Measurements from ENCODE around the gene COL27A1. TPM values are rescaled to one million over a fixed set of nuclear protein-coding genes. Genes with fewer than 3 reads are reported as not detected.
A peak's percentile ranks its signal among the peaks of the same experiment; 100 is the strongest.

The COL27A1 gene
- total and polyA plus RNA-seq, 2 donors from 2014 or later = 13.6 to 45.6 TPM

DNA sequence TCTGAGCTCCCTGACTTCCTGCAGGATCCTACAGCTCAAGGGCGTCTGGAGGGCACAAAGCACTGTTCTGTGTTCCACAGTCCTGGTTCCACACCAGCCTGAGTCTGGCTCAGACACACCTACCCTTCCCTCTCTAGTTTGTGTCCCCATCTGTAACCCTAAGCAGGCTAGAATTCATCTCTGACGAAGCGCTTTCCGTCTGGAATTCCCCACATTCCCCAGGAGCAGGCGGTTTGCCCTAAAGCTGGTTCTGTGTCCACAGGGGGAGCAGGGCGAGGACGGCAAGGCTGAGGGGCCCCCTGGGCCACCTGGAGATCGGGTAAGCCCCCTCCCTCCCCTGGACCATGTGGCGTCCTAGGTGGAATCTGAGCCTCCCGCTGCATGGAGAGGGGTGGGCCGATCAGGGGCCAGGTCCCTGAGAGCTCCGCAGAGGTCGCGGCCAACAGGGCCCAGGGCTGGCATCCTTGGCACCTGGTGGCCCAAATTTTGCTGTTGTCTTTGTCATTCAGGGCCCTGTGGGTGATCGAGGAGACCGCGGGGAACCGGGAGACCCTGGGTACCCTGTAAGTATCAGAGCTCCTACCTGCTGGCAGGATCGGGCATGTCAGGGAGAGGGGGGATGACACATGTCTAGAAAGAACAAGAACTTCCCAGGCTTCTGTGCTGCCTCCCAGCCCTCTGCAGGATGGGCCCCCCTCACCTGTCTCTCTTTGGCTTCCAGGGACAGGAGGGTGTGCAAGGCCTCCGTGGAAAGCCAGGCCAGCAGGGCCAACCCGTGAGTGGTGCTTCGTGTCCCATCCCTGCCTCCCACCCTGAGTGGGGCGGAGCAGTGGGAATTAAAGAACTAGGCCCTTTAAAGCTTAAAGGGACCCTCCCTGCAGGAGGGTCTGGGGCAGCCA is 133.1 kb downstream of the COL27A1 start:
- DNase-seq (peak; percentile 62 to 78 (median 69)), FAIRE-seq (no peak)
- Histone ChIP-seq H3K9ac (ENCODE audit: low read length in 3 of 3) (no peak overlapping the region), H3K4me1 (ENCODE audit: control insufficient read depth in 2 of 3, insufficient read depth in 2 of 3, low read depth in 1 of 3, low read length in 3 of 3) (peaks cover 0 to 10% (median 7%) of the 10 kb centered on the region in 3 donors), H3K4me3 (ENCODE audit: low read length in 3 of 3) (no peak overlapping the region), H3K9me3 (ENCODE audit: control insufficient read depth in 2 of 3, insufficient read depth in 1 of 3, low read length in 3 of 3) (no peaks in the 10 kb centered on the region), H3K36me3 (ENCODE audit: control insufficient read depth in 2 of 3, insufficient read depth in 3 of 3, low read length in 3 of 3) (peaks cover 0 to 2% (median 0%) of the 10 kb centered on the region in 3 donors), H3K27me3 (ENCODE audit: control insufficient read depth, insufficient read depth, low read length) (no peaks in the 10 kb centered on the region), H3K27ac (ENCODE audit: low read depth in 2 of 2, low read length in 2 of 2) (no peak overlapping the region)
- intact Hi-C loops (cut with DNase I) = loop anchor here (5.0 kb wide), 1 partner anchor 131 kb away; the partner anchor contains the start of gene COL27A1
- TF ChIP-seq, protein P1, sequence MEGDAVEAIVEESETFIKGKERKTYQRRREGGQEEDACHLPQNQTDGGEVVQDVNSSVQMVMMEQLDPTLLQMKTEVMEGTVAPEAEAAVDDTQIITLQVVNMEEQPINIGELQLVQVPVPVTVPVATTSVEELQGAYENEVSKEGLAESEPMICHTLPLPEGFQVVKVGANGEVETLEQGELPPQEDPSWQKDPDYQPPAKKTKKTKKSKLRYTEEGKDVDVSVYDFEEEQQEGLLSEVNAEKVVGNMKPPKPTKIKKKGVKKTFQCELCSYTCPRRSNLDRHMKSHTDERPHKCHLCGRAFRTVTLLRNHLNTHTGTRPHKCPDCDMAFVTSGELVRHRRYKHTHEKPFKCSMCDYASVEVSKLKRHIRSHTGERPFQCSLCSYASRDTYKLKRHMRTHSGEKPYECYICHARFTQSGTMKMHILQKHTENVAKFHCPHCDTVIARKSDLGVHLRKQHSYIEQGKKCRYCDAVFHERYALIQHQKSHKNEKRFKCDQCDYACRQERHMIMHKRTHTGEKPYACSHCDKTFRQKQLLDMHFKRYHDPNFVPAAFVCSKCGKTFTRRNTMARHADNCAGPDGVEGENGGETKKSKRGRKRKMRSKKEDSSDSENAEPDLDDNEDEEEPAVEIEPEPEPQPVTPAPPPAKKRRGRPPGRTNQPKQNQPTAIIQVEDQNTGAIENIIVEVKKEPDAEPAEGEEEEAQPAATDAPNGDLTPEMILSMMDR (IDR thresholded peaks at IDR 0.05; ENCODE audit: borderline replicate concordance, extremely low read depth, insufficient read depth) = no peak

DNA sequence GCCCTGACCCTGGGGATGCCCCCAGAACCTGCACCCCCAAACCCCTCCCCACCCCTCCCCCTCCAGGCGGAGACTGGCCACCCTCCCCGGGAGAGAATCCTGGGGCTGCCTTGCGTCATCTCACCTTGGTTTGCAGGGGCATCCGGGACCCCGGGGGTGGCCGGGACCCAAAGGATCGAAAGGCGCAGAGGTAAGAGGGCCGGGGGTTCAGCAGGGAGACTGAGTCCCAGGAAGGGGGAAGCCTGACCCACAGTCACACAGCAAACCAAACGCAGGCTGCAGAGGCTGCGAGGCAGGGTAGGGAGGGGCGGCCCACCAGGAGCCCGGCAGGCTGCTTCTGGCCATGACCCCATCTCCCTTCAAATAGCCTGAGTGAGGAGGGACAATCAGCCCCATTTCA is 133.8 kb downstream of the COL27A1 start:
- peaks cover 0 to 10% (median 7%) of the 10 kb centered on the region in 3 donors for H3K4me1 ChIP-seq (ENCODE audit: control insufficient read depth in 2 of 3, insufficient read depth in 2 of 3, low read depth in 1 of 3, low read length in 3 of 3)
- intact Hi-C loops (cut with DNase I) = loop anchor here (5.0 kb wide), 1 partner anchor 132 kb away; the partner anchor contains the start of gene COL27A1
- H3K4me3 ChIP-seq (ENCODE audit: low read length in 3 of 3) = no peak overlapping the region
- no peak overlapping the region for H3K27ac ChIP-seq (ENCODE audit: low read depth in 2 of 2, low read length in 2 of 2)
- no peaks in the 10 kb centered on the region for H3K27me3 ChIP-seq (ENCODE audit: control insufficient read depth, insufficient read depth, low read length)
- TF ChIP-seq, protein P1 (IDR thresholded peaks at IDR 0.05; ENCODE audit: borderline replicate concordance, extremely low read depth, insufficient read depth) = no peak
- FAIRE-seq = no peak
- H3K9me3 ChIP-seq (ENCODE audit: control insufficient read depth in 2 of 3, insufficient read depth in 1 of 3, low read length in 3 of 3) = no peaks in the 10 kb centered on the region
- peak in 1 of 5 donors; percentile 54 for DNase-seq
- peaks cover 0 to 2% (median 0%) of the 10 kb centered on the region in 3 donors for H3K36me3 ChIP-seq (ENCODE audit: control insufficient read depth in 2 of 3, insufficient read depth in 3 of 3, low read length in 3 of 3)
- H3K9ac ChIP-seq (ENCODE audit: low read length in 3 of 3) = no peak overlapping the region

DNA sequence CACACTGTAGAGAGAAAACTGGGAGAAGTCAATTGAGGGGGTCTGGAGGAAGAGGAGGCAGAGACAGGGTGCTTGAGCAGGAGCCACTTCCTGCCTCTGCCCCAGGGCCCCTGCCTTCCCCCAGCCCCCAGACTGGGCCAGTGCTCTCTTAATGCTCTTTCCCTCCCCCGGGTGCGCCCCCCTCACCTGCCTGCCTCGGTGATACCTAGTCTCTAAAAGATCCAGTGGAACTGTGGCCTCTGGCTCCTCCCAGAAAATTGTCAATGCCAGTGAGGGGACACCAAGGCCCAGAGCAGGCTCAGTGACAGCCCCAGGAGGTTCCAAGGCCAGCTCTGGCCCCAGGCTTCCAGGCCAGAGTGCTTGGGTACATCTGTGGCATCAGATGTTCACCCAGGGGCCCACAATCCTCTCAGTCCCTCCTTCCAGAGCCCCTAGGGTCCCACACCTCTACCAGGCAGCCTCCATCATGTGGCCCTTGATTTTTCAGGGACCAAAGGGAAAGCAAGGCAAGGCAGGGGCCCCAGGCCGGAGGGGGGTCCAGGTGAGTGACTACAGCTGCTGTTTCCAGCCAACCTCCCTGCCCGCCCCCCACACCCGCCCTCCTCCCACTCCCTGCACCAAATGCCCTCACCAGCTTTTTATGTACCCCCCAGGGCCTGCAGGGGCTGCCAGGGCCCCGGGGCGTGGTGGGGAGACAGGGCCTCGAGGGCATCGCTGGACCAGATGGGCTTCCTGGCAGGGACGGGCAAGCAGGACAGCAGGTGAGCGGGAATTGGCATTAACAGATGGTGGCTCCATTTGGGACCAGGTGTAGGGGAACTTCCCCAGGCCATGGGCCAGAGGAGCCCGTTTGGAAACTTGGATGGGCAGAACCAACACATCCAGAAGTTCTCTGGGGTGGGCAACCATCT is 134.5 kb downstream of the COL27A1 start:
- TF ChIP-seq, protein P1 (IDR thresholded peaks at IDR 0.05; ENCODE audit: borderline replicate concordance, extremely low read depth, insufficient read depth) = no peak
- peak in 2 of 5 donors; percentile 48 to 65 for DNase-seq
- no peaks in the 10 kb centered on the region for H3K9me3 ChIP-seq (ENCODE audit: control insufficient read depth in 2 of 3, insufficient read depth in 1 of 3, low read length in 3 of 3)

More for the DNA sequence above, 134.5 kb downstream of the COL27A1 start:
- H3K4me1 ChIP-seq (ENCODE audit: control insufficient read depth in 2 of 3, insufficient read depth in 2 of 3, low read depth in 1 of 3, low read length in 3 of 3) = peaks cover 0 to 10% (median 7%) of the 10 kb centered on the region in 3 donors
- peaks cover 0 to 4% (median 4%) of the 10 kb centered on the region in 3 donors for H3K36me3 ChIP-seq (ENCODE audit: control insufficient read depth in 2 of 3, insufficient read depth in 3 of 3, low read length in 3 of 3)
- no peak overlapping the region for H3K4me3 ChIP-seq (ENCODE audit: low read length in 3 of 3)
- H3K27me3 ChIP-seq (ENCODE audit: control insufficient read depth, insufficient read depth, low read length) = no peaks in the 10 kb centered on the region
- intact Hi-C loops (cut with DNase I) = loop anchor here (5.0 to 10.0 kb wide), 2 partner anchors 133 to 205 kb away; partner anchors contain the start of gene COL27A1
- FAIRE-seq = no peak
- no peak overlapping the region for H3K27ac ChIP-seq (ENCODE audit: low read depth in 2 of 2, low read length in 2 of 2)
- no peak overlapping the region for H3K9ac ChIP-seq (ENCODE audit: low read length in 3 of 3)

All from kidney (tissue), 14 donors.